ENCODE results near the gene CAPZB.
"Not testable (repeated sequence)": the region's sequence is repeated elsewhere in the genome, so short reads cannot be mapped to it uniquely, and the experiment has no call there.

CAPZB gene

GRCh38 chr1:19310720-19311502, 174.4 kb downstream of the CAPZB start:
- Histone ChIP-seq H3K4me1 (ENCODE audit: insufficient read depth, low read length) (no peaks in the 10 kb centered on the region), H3K27ac (ENCODE audit: low read depth, low read length) (no peak overlapping the region), H3K9me3 (ENCODE audit: insufficient read depth, low read depth, low read length) (no peaks in the 10 kb centered on the region), H3K27me3 (ENCODE audit: insufficient read depth, low read length) (no peaks in the 10 kb centered on the region), H3K9ac (ENCODE audit: low read depth, low read length) (peak overlapping the region; percentile 88), H3K36me3 (ENCODE audit: insufficient read depth, low read length) (peaks cover 28% of the 10 kb centered on the region), H3K4me3 (ENCODE audit: low read length) (peak overlapping the region; percentile 81)
- WGBS, result 61% methylated on average over 13 of the region's 13 CpGs

- H3K27me3 ChIP-seq (ENCODE audit: insufficient read depth, low read length), result no peaks in the 10 kb centered on the region
- 94% methylated on average over 7 of the region's 7 CpGs for WGBS
- peaks cover 37% of the 10 kb centered on the region for H3K36me3 ChIP-seq (ENCODE audit: insufficient read depth, low read length)
- H3K9me3 ChIP-seq (ENCODE audit: insufficient read depth, low read depth, low read length), result no peaks in the 10 kb centered on the region
- no peaks in the 10 kb centered on the region for H3K4me1 ChIP-seq (ENCODE audit: insufficient read depth, low read length)
- H3K9ac ChIP-seq (ENCODE audit: low read depth, low read length), result no peak overlapping the region
- no peak overlapping the region for H3K27ac ChIP-seq (ENCODE audit: low read depth, low read length)
- H3K4me3 ChIP-seq (ENCODE audit: low read length), result no peak overlapping the region
These were observed 175.3 kb downstream of the CAPZB start for GRCh38 chr1:19310061-19310460.

- no peaks in the 10 kb centered on the region for H3K9me3 ChIP-seq (ENCODE audit: insufficient read depth, low read depth, low read length)
- H3K9ac ChIP-seq (ENCODE audit: low read depth, low read length), result no peak overlapping the region
- H3K4me3 ChIP-seq (ENCODE audit: low read length), result no peak overlapping the region
- WGBS, result 96% methylated on average over 5 of the region's 6 CpGs
- H3K36me3 ChIP-seq (ENCODE audit: insufficient read depth, low read length), result peaks cover 45% of the 10 kb centered on the region
- H3K27ac ChIP-seq (ENCODE audit: low read depth, low read length), result no peak overlapping the region
- no peaks in the 10 kb centered on the region for H3K4me1 ChIP-seq (ENCODE audit: insufficient read depth, low read length)
- no peaks in the 10 kb centered on the region for H3K27me3 ChIP-seq (ENCODE audit: insufficient read depth, low read length)
These were observed 176.1 kb downstream of the CAPZB start for GRCh38 chr1:19309123-19309813.

- Histone ChIP-seq H3K27ac (ENCODE audit: low read depth, low read length) (no peak overlapping the region), H3K4me3 (ENCODE audit: low read length) (no peak overlapping the region), H3K36me3 (ENCODE audit: insufficient read depth, low read length) (peaks cover 51% of the 10 kb centered on the region), H3K27me3 (ENCODE audit: insufficient read depth, low read length) (no peaks in the 10 kb centered on the region), H3K9me3 (ENCODE audit: insufficient read depth, low read depth, low read length) (no peaks in the 10 kb centered on the region), H3K9ac (ENCODE audit: low read depth, low read length) (no peak overlapping the region), H3K4me1 (ENCODE audit: insufficient read depth, low read length) (no peaks in the 10 kb centered on the region)
- WGBS, result 81% methylated on average over 3 of the region's 3 CpGs
These were observed 176.8 kb downstream of the CAPZB start for GRCh38 chr1:19308509-19308907.

GRCh38 chr1:19307794-19308508, 177.4 kb downstream of the CAPZB start:
- Histone ChIP-seq H3K36me3 (ENCODE audit: insufficient read depth, low read length) (peaks cover 57% of the 10 kb centered on the region), H3K9me3 (ENCODE audit: insufficient read depth, low read depth, low read length) (no peaks in the 10 kb centered on the region), H3K4me3 (ENCODE audit: low read length) (no peak overlapping the region), H3K9ac (ENCODE audit: low read depth, low read length) (no peak overlapping the region), H3K27me3 (ENCODE audit: insufficient read depth, low read length) (no peaks in the 10 kb centered on the region), H3K4me1 (ENCODE audit: insufficient read depth, low read length) (no peaks in the 10 kb centered on the region), H3K27ac (ENCODE audit: low read depth, low read length) (no peak overlapping the region)
- WGBS, result 95% methylated on average over 10 of the region's 10 CpGs

- no peak overlapping the region for H3K4me3 ChIP-seq (ENCODE audit: low read length)
- no peaks in the 10 kb centered on the region for H3K9me3 ChIP-seq (ENCODE audit: insufficient read depth, low read depth, low read length)
- no peak overlapping the region for H3K27ac ChIP-seq (ENCODE audit: low read depth, low read length)
- no peak overlapping the region for H3K9ac ChIP-seq (ENCODE audit: low read depth, low read length)
- H3K27me3 ChIP-seq (ENCODE audit: insufficient read depth, low read length), result no peaks in the 10 kb centered on the region
- H3K4me1 ChIP-seq (ENCODE audit: insufficient read depth, low read length), result no peaks in the 10 kb centered on the region
- peaks cover 64% of the 10 kb centered on the region for H3K36me3 ChIP-seq (ENCODE audit: insufficient read depth, low read length)
- 95% methylated on average over 6 of the region's 6 CpGs for WGBS
These were observed 178.4 kb downstream of the CAPZB start for GRCh38 chr1:19306941-19307340.

- no peak overlapping the region for H3K27ac ChIP-seq (ENCODE audit: low read depth, low read length)
- no peak overlapping the region for H3K9ac ChIP-seq (ENCODE audit: low read depth, low read length)
- H3K9me3 ChIP-seq (ENCODE audit: insufficient read depth, low read depth, low read length), result no peaks in the 10 kb centered on the region
- 94% methylated on average over 11 of the region's 11 CpGs for WGBS
- no peaks in the 10 kb centered on the region for H3K27me3 ChIP-seq (ENCODE audit: insufficient read depth, low read length)
- no peaks in the 10 kb centered on the region for H3K4me1 ChIP-seq (ENCODE audit: insufficient read depth, low read length)
- H3K4me3 ChIP-seq (ENCODE audit: low read length), result no peak overlapping the region
- peaks cover 66% of the 10 kb centered on the region for H3K36me3 ChIP-seq (ENCODE audit: insufficient read depth, low read length)
These were observed 179.5 kb downstream of the CAPZB start for GRCh38 chr1:19305880-19306279.

- H3K27me3 ChIP-seq (ENCODE audit: insufficient read depth, low read length); H3K27ac ChIP-seq (ENCODE audit: low read depth, low read length); H3K4me3 ChIP-seq (ENCODE audit: low read length); H3K9me3 ChIP-seq (ENCODE audit: insufficient read depth, low read depth, low read length); H3K9ac ChIP-seq (ENCODE audit: low read depth, low read length); H3K4me1 ChIP-seq (ENCODE audit: insufficient read depth, low read length): not testable (repeated sequence)
- peaks cover 66% of the 10 kb centered on the region for H3K36me3 ChIP-seq (ENCODE audit: insufficient read depth, low read length)
- WGBS, result 98% methylated on average over 8 of the region's 10 CpGs
These were observed 181.3 kb downstream of the CAPZB start for GRCh38 chr1:19304081-19304480.

GRCh38 chr1:19300211-19300610, 185.1 kb downstream of the CAPZB start:
- Histone ChIP-seq H3K27ac (ENCODE audit: low read depth, low read length) (no peak overlapping the region), H3K9ac (ENCODE audit: low read depth, low read length) (no peak overlapping the region), H3K4me1 (ENCODE audit: insufficient read depth, low read length) (no peaks in the 10 kb centered on the region), H3K36me3 (ENCODE audit: insufficient read depth, low read length) (peaks cover 30% of the 10 kb centered on the region), H3K27me3 (ENCODE audit: insufficient read depth, low read length) (no peaks in the 10 kb centered on the region), H3K9me3 (ENCODE audit: insufficient read depth, low read depth, low read length) (peaks cover 8% of the 10 kb centered on the region), H3K4me3 (ENCODE audit: low read length) (no peak overlapping the region)
- WGBS, result 99% methylated on average over 2 of the region's 2 CpGs

- H3K9ac ChIP-seq (ENCODE audit: low read depth, low read length), result no peak overlapping the region
- no peaks in the 10 kb centered on the region for H3K4me1 ChIP-seq (ENCODE audit: insufficient read depth, low read length)
- peaks cover 5% of the 10 kb centered on the region; the same call in 1 of the 2 replicates for H3K36me3 ChIP-seq (ENCODE audit: insufficient read depth, low read length)
- H3K4me3 ChIP-seq (ENCODE audit: low read length), result no peak overlapping the region
- H3K27ac ChIP-seq (ENCODE audit: low read depth, low read length), result no peak overlapping the region
- peaks cover 9% of the 10 kb centered on the region for H3K27me3 ChIP-seq (ENCODE audit: insufficient read depth, low read length)
- 94% methylated on average over 2 of the region's 2 CpGs for WGBS
- peaks cover 28% of the 10 kb centered on the region for H3K9me3 ChIP-seq (ENCODE audit: insufficient read depth, low read depth, low read length)
These were observed 190.7 kb downstream of the CAPZB start for GRCh38 chr1:19294638-19295037.

GRCh38 chr1:19289244-19289643, 196.1 kb downstream of the CAPZB start:
- Histone ChIP-seq H3K36me3 (ENCODE audit: insufficient read depth, low read length) (no peaks in the 10 kb centered on the region), H3K9ac (ENCODE audit: low read depth, low read length) (no peak overlapping the region), H3K9me3 (ENCODE audit: insufficient read depth, low read depth, low read length) (peaks cover 11% of the 10 kb centered on the region; the same call in 1 of the 2 replicates), H3K4me1 (ENCODE audit: insufficient read depth, low read length) (no peaks in the 10 kb centered on the region), H3K27me3 (ENCODE audit: insufficient read depth, low read length) (peaks cover 32% of the 10 kb centered on the region), H3K27ac (ENCODE audit: low read depth, low read length) (no peak overlapping the region), H3K4me3 (ENCODE audit: low read length) (peak overlapping the region; percentile 62)
- WGBS, result 64% methylated on average over 2 of the region's 2 CpGs
